LNCaP clone FGC (cell line): ENCODE measurements around the gene CYTH2.

Experiments used
- DNase-seq: peaks from one replicate; pipeline ENCODE4 v3.0.0-alpha.2; 2011; ENCODE audit warnings: low read depth
- H3K4me3 ChIP-seq: 2 replicates; pipeline ENCODE4 v1.5.1; 2011; ENCODE audit warnings: mild to moderate bottlenecking, low read depth, low read length, control low read depth
- CTCF ChIP-seq: IDR thresholded peaks from 2 replicates; pipeline ENCODE4 v1.5.1; 2012; ENCODE audit warnings: mild to moderate bottlenecking; ENCODE audit not compliant: control insufficient read depth, insufficient read depth; ENCODE audit errors: extremely low read depth

CYTH2 gene

DNA sequence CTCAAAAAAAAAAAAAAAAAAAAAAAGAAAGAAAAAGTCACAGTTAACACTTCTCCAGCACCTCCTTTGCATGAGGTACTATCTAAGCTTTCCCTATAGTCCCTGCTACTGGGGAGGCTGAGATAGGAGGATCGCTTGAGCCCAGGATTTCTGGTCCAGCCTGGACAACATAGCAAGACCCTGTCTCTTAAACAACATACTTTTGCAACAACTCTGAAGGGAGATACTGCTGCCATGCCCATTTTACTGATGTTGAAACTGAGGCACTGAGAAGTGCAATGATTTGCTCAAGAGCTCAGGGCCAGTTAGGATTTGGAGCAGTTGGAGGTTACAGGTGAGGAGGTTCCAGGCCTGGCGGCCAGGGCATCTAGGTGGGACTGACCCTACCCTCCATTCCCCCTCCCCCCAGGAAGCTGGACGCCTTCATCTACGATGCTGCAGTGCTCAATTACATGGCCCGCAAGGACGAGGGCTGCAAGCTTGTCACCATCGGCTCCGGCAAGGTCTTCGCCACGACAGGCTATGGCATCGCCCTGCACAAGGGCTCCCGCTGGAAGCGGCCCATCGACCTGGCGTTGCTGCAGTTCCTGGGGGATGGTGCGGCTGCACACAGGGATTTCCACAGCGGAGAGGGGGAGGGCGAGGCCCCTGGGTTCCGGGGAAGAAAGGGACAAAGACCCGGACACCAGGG, 27.7 kb upstream of the CYTH2 start:
- no peak overlapping the region for H3K4me3 ChIP-seq
- DNase-seq, result no peak
- no peak for TF ChIP-seq CTCF

DNA sequence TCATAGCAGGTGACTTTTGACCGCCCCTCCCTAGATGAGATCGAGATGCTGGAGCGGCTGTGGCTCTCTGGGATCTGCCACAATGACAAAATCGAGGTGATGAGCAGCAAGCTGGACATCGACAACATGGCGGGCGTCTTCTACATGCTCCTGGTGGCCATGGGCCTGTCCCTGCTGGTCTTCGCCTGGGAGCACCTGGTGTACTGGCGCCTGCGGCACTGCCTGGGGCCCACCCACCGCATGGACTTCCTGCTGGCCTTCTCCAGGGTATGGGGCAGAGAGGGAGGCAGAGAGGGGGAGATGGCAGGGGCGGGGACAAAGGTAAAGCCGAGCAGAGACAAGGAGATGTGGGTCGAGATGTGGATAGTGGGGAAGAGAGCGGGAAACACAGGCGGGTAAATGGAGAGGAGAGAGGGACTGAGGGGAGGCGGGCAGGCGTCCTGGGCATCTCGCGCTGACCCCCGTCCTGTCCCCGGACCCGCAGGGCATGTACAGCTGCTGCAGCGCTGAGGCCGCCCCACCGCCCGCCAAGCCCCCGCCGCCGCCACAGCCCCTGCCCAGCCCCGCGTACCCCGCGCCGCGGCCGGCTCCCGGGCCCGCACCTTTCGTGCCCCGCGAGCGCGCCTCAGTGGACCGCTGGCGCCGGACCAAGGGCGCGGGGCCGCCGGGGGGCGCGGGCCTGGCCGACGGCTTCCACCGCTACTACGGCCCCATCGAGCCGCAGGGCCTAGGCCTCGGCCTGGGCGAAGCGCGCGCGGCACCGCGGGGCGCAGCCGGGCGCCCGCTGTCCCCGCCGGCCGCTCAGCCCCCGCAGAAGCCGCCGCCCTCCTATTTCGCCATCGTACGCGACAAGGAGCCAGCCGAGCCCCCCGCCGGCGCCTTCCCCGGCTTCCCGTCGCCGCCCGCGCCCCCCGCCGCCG, 26.8 kb upstream of the CYTH2 start:
- TF ChIP-seq CTCF, result no peak
- no peak overlapping the region for H3K4me3 ChIP-seq
- DNase-seq, result no peak

- TF ChIP-seq CTCF, result no peak
- no peak overlapping the region for H3K4me3 ChIP-seq
- no peak for DNase-seq
Observed at GRCh38 chr19:48443256-48443655, 25.9 kb upstream of the CYTH2 start.

DNA sequence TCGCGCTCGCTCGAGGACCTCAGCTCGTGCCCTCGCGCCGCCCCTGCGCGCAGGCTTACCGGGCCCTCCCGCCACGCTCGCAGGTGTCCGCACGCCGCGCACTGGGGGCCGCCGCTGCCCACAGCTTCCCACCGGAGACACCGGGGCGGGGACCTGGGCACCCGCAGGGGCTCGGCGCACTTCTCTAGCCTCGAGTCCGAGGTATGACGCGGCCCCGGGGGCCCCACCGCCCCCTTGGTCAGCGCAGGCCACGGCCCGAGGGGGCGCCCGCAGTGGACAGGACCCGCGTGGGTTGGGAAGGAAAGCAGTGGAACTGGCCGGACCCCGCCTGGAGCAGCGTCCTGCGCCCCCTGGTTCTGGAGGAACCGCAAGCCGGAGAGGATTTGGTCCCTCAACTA, 25.4 kb upstream of the CYTH2 start:
- peak overlapping the region; percentile 90 for H3K4me3 ChIP-seq
- DNase-seq, result no peak
- TF ChIP-seq CTCF, result no peak

DNA sequence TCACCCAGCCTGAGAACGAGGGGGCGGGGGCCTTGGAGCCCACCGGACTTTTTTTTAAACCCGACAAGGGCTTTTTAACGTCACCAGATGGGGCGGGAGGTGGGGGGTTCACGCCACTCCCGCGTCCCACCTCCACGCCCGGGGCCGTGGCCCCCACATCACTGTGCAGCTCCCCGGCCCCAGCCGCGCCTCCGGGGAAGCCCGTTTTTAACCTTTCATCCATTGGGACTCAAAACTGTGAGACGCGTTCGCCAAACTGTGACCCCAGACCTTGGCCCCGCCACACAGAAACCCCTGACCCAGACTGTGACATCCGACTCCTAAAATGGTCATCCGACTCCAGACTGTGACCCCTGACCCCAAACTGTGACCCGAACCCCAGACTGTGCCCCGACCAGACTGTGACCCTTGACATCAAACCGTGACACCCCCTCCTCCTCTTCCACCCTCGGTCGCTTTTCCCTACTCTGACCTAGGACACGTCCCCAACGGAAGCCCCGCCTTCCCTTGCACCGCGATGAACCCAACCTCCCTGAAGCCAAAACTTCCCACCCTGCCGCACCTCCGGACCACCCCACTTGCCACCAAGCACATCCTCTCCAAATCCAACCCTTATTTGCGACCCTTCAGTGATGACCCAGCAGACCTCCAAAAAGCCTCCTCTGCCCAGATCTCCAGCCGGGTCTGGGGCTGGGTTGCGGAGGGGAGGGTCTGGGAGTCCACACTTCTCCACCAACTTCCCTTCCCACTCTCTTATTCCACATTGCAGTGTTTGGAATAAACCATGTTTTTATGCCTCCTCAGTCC, 24.8 kb upstream of the CYTH2 start:
- peak overlapping the region; percentile 90 for H3K4me3 ChIP-seq
- TF ChIP-seq CTCF, result no peak
- no peak for DNase-seq

DNA sequence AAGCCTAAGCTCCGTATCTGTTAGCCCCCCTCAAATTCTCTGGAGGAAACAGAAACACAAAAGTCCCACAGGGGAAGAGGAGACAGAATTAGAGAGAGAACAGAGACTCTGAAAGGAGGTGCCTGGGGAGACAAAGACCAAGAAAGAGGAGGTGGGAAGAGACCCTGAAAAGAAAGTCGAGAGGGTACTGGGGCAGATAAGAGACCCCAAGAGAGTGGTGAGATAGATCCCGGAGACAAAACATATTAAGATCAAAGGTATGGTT, 24.3 kb upstream of the CYTH2 start:
- TF ChIP-seq CTCF, result no peak
- no peak for DNase-seq
- H3K4me3 ChIP-seq, result peak overlapping the region; percentile 90
